ENCODE data around the gene IFNG. TPM values are rescaled to one million over a fixed set of nuclear protein-coding genes. Genes with fewer than 3 reads are reported as not detected.
A peak's percentile ranks its signal among the peaks of the same experiment; 100 is the strongest.

The IFNG gene
- total and polyA plus RNA-seq, 5 experiments from 2014 or later: 0.27 to 8.6 TPM; not detected in 3

GRCh38 chr12:68163560-68164081 is 4.1 kb upstream of the IFNG start:
- Mint-ChIP-seq H3K36me3 (no peaks in the 10 kb centered on the region), H3K27me3 (no peaks in the 10 kb centered on the region), H3K4me3 (peak overlapping the region in 2 of 10 donors; percentile 0 to 37), H3K4me1 (peaks cover 0 to 23% (median 6%) of the 10 kb centered on the region in 4 donors), H3K27ac (peak overlapping the region in 1 of 10 donors; percentile 46), H3K9me3 (no peaks in the 10 kb centered on the region)
- ATAC-seq (no peak), DNase-seq (no peak)
- POLR2A ChIA-PET: no interaction called here

GRCh38 chr12:68162374-68162773 is 2.8 kb upstream of the IFNG start:
- no peak for ATAC-seq
- POLR2A ChIA-PET: no interaction called here
- no peaks in the 10 kb centered on the region for H3K27me3 Mint-ChIP-seq
- H3K4me3 Mint-ChIP-seq: no peak overlapping the region
- H3K9me3 Mint-ChIP-seq: no peaks in the 10 kb centered on the region
- H3K4me1 Mint-ChIP-seq: peaks cover 0 to 26% (median 8%) of the 10 kb centered on the region in 4 donors
- no peak overlapping the region for H3K27ac Mint-ChIP-seq
- no peaks in the 10 kb centered on the region for H3K36me3 Mint-ChIP-seq
- DNase-seq: no peak

DNA sequence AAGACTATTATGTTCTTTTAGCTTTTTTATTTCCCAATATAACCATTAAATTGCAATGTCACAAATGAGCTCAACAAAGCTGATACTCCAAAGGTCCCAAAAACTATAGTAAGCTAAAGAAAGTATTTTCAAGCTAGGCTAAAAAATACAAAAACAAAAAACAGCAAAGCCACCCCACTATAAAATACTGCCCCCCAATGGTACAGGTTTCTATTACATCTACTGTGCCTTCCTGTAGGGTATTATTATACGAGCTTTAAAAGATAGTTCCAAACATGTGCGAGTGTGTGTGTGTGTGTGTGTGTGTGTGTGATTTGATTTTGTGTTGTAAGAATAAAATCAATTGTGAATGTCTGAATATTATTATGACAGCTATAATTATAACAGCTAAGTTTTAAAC is 1.1 kb downstream of the IFNG start:
- Mint-ChIP-seq H3K36me3 (peaks cover 0 to 2% (median 0%) of the 10 kb centered on the region in 3 donors), H3K4me3 (peak overlapping the region in 3 of 10 donors; percentile 8 to 43 (median 40)), H3K9me3 (no peaks in the 10 kb centered on the region), H3K4me1 (peaks cover 0 to 27% (median 10%) of the 10 kb centered on the region in 4 donors), H3K27ac (peak overlapping the region in 1 of 10 donors; percentile 21), H3K27me3 (peaks cover 0 to 3% (median 0%) of the 10 kb centered on the region in 5 donors)
- ATAC-seq: peak in 1 of 2 donors; percentile 50
- POLR2A ChIA-PET: interaction anchor here (0.6 to 0.7 kb wide), 2 partner anchors 487 to 550 kb away, joined by 3 read pairs; no protein-coding TSS in a partner anchor
- DNase-seq: peak in 4 of 10 donors; percentile 11 to 52 (median 44)

DNA sequence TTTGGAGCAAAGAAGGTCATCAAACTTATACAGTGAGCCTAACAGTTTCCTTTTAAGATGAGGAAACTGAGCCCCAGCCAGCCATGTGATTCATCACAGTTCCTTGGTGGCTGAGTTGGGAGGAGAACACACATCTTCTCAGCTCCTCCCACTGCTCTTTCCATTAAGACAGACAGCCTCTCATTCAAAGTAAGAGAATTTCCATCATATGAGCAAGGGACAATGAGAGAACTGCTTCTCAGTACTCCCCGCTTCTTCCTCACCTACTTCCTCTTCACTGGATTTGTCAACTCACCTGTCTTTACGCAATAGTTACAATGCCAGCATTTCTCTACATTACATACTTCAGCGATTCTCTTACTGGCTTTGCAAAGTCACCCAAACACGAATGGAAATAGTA is 2.2 kb downstream of the IFNG start:
- no peaks in the 10 kb centered on the region for H3K9me3 Mint-ChIP-seq
- peaks cover 0 to 22% (median 10%) of the 10 kb centered on the region in 4 donors for H3K4me1 Mint-ChIP-seq
- peaks cover 0 to 2% (median 0%) of the 10 kb centered on the region in 3 donors for H3K36me3 Mint-ChIP-seq
- ATAC-seq (no peak), DNase-seq (no peak)
- peaks cover 0 to 3% (median 0%) of the 10 kb centered on the region in 5 donors for H3K27me3 Mint-ChIP-seq
- H3K4me3 Mint-ChIP-seq: peak overlapping the region in 2 of 10 donors; percentile 13 to 71
- no peak overlapping the region for H3K27ac Mint-ChIP-seq
- POLR2A ChIA-PET: no interaction called here

DNA sequence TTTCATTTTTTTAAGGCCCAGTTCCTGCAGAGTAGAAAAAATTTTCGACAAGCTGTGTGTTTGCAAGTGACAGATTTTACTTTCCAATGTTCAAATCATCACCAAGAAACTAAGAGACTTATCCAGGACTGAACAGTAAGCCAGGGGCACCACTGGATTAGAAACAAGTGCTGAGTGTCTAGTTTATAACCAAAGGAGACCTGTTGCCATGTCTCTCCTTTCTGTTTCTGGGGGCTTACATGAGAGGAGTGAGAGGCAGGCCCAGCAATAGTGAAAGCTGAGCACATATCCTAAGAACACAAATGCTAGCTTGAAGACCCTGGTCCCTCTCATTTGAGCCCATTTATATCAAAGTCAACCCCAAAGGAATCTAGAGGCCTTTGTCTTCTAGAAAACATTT is 2.9 kb downstream of the IFNG start:
- H3K4me1 Mint-ChIP-seq: peaks cover 0 to 22% (median 10%) of the 10 kb centered on the region in 4 donors
- no peak for ATAC-seq
- peak overlapping the region in 1 of 10 donors; percentile 2 for H3K27ac Mint-ChIP-seq
- DNase-seq: no peak
- H3K27me3 Mint-ChIP-seq: peaks cover 0 to 3% (median 0%) of the 10 kb centered on the region in 5 donors
- H3K9me3 Mint-ChIP-seq: no peaks in the 10 kb centered on the region
- POLR2A ChIA-PET: no interaction called here
- H3K4me3 Mint-ChIP-seq: peak overlapping the region in 1 of 10 donors; percentile 71
- peaks cover 0 to 2% (median 0%) of the 10 kb centered on the region in 3 donors for H3K36me3 Mint-ChIP-seq

DNA sequence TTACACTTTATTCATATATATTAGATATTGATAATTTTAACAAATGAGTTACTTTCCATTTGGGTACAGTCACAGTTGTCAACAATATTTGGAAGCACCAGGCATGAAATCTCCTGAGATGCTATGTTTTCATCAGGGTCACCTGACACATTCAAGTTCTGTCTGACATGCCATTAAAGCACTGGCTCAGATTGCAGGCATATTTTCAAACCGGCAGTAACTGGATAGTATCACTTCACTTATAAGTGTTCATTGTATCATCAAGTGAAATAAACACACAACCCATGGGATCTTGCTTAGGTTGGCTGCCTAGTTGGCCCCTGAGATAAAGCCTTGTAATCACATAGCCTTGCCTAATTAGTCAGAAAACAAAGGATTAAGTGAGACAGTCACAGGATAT is 4.8 kb downstream of the IFNG start:
- POLR2A ChIA-PET: no interaction called here
- ATAC-seq: no peak
- no peaks in the 10 kb centered on the region for H3K9me3 Mint-ChIP-seq
- no peak overlapping the region for H3K27ac Mint-ChIP-seq
- peaks cover 0 to 3% (median 0%) of the 10 kb centered on the region in 5 donors for H3K27me3 Mint-ChIP-seq
- peaks cover 0 to 2% (median 0%) of the 10 kb centered on the region in 3 donors for H3K36me3 Mint-ChIP-seq
- peaks cover 0 to 21% (median 12%) of the 10 kb centered on the region in 4 donors for H3K4me1 Mint-ChIP-seq
- no peak for DNase-seq
- no peak overlapping the region for H3K4me3 Mint-ChIP-seq

DNA sequence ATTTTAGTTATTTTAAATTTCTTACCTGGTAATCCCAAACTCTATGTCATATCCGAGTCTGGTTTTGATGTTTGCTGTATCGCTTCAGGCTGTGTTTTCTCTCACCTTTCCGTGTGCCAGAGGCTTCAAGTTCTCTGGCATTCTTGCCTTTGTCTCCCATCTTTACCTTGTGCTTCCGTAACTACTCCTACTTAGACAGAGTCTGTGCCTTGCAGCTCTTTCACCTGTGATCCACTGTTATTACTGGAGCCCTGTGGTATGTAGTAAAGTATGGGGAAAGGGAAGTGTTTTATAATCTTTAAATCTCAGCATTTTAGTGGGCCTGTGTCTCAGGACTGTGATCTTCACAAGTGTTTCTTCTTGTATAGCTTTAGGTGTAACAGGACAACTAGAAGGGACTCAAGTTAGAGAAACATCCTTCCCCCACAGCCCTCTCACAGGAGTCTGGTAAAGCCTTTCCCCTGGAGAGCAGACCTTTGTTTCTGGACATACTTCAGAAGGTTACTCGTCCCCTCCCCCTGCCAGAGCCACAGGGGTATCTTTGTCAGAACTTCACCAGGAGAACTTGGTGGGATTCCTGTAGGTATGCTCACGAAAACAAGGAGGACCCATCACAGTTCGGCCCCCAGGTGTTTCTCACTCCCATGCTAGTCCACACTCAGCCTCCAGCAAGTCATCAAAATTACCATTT is 11.1 kb downstream of the IFNG start:
- Mint-ChIP-seq H3K36me3 (no peaks in the 10 kb centered on the region), H3K4me1 (peaks cover 0 to 5% (median 3%) of the 10 kb centered on the region in 4 donors), H3K27ac (peak overlapping the region in 2 of 10 donors; percentile 5 to 16), H3K27me3 (no peaks in the 10 kb centered on the region), H3K4me3 (no peak overlapping the region), H3K9me3 (no peaks in the 10 kb centered on the region)
- POLR2A ChIA-PET: no interaction called here
- DNase-seq: no peak
- no peak for ATAC-seq

- DNase-seq (no peak), ATAC-seq (no peak)
- H3K27ac Mint-ChIP-seq: no peak overlapping the region
- H3K4me3 Mint-ChIP-seq: no peak overlapping the region
- no peaks in the 10 kb centered on the region for H3K27me3 Mint-ChIP-seq
- POLR2A ChIA-PET: no interaction called here
- no peaks in the 10 kb centered on the region for H3K9me3 Mint-ChIP-seq
- peaks cover 0 to 2% (median 2%) of the 10 kb centered on the region in 3 donors for H3K36me3 Mint-ChIP-seq
- peaks cover 22 to 37% (median 30%) of the 10 kb centered on the region in 4 donors for H3K4me1 Mint-ChIP-seq
Observed at GRCh38 chr12:68140556-68140955, 19.0 kb downstream of the IFNG start.

- Mint-ChIP-seq H3K27me3 (no peaks in the 10 kb centered on the region), H3K4me1 (peaks cover 22 to 37% (median 30%) of the 10 kb centered on the region in 4 donors), H3K27ac (no peak overlapping the region), H3K4me3 (no peak overlapping the region), H3K9me3 (no peaks in the 10 kb centered on the region), H3K36me3 (peaks cover 0 to 2% (median 2%) of the 10 kb centered on the region in 3 donors)
- no peak for ATAC-seq
- POLR2A ChIA-PET: no interaction called here
- DNase-seq: no peak
Observed at GRCh38 chr12:68139941-68140340, 19.6 kb downstream of the IFNG start.

DNA sequence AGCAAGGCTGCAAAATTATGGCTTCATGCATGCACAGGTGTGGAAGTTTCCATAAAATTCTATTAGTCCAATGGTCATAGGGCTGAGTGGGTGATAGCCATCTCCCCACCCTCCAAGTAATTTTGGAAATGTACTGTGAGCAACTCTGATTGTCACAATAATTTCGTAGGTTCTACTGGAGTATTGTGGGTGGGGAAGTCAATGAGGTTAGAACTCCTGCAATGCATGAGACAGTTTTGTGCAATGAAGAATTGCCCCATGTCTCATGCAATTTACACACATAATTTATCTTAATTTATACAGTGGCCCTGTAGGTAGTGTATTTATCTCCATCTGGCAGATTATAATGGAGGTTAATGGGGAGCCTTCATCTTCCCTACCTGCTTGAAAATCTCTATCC is 20.5 kb downstream of the IFNG start:
- no peaks in the 10 kb centered on the region for H3K27me3 Mint-ChIP-seq
- H3K27ac Mint-ChIP-seq: no peak overlapping the region
- no peak overlapping the region for H3K4me3 Mint-ChIP-seq
- no peak for DNase-seq
- H3K9me3 Mint-ChIP-seq: peaks cover 0 to 2% (median 0%) of the 10 kb centered on the region in 9 donors
- H3K4me1 Mint-ChIP-seq: peaks cover 22 to 37% (median 30%) of the 10 kb centered on the region in 4 donors
- POLR2A ChIA-PET: no interaction called here
- no peak for ATAC-seq
- peaks cover under 1 to 2% (median 2%) of the 10 kb centered on the region in 3 donors for H3K36me3 Mint-ChIP-seq

- Mint-ChIP-seq H3K27me3 (no peaks in the 10 kb centered on the region), H3K27ac (peak overlapping the region in 2 of 10 donors; percentile 11 to 14), H3K9me3 (peaks cover 0 to 7% (median 4%) of the 10 kb centered on the region in 9 donors), H3K4me3 (peak overlapping the region in 1 of 10 donors; percentile 4), H3K4me1 (peaks cover 22 to 37% (median 30%) of the 10 kb centered on the region in 4 donors), H3K36me3 (peaks cover 2 to 7% (median 5%) of the 10 kb centered on the region in 3 donors)
- POLR2A ChIA-PET: no interaction called here
- ATAC-seq: no peak
- DNase-seq: no peak
Observed at GRCh38 chr12:68138480-68138879, 21.1 kb downstream of the IFNG start.

DNA sequence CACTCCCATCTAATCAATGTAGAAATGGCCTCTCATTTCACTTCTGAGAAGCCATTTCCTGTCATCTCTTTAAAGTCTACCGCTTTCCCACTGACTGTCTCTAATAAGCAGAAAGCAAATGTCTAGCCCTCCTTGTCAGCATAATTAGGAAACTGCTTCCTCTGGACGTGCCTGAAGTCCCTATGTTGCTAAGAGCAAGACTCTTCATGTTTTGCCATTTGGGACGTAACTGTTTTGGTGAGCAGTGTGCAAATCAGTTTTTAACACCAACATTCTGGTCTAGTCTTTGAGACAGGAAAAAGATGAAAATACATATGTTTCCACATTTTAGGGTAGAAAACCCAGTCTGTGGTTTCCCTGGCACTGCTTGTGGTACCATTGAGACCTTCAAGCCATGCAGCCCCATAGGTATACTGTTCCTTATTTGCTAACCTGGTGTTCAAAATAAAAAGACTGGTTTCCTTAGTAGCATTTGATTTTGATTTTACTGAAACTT is 22.2 kb downstream of the IFNG start:
- ATAC-seq: peak; percentile 57 to 62
- H3K9me3 Mint-ChIP-seq: peaks cover 0 to 10% (median 5%) of the 10 kb centered on the region in 9 donors
- POLR2A ChIA-PET: no interaction called here
- DNase-seq: peak in 1 of 10 donors; percentile 17
- H3K4me3 Mint-ChIP-seq: peak overlapping the region in 9 of 10 donors; percentile 2 to 66 (median 33)
- peak overlapping the region in 7 of 10 donors; percentile 4 to 73 (median 44) for H3K27ac Mint-ChIP-seq
- H3K36me3 Mint-ChIP-seq: peaks cover 0 to 8% (median 8%) of the 10 kb centered on the region in 3 donors
- H3K4me1 Mint-ChIP-seq: peaks cover 22 to 37% (median 30%) of the 10 kb centered on the region in 4 donors
- H3K27me3 Mint-ChIP-seq: no peaks in the 10 kb centered on the region

- POLR2A ChIA-PET: no interaction called here
- DNase-seq: no peak
- Mint-ChIP-seq H3K36me3 (peaks cover 0 to 21% (median 20%) of the 10 kb centered on the region in 3 donors), H3K4me3 (no peak overlapping the region), H3K4me1 (peaks cover 22 to 37% (median 30%) of the 10 kb centered on the region in 4 donors), H3K27me3 (no peaks in the 10 kb centered on the region), H3K9me3 (peaks cover 10 to 28% (median 21%) of the 10 kb centered on the region in 9 donors), H3K27ac (no peak overlapping the region)
- ATAC-seq: no peak
Observed at GRCh38 chr12:68135520-68135919, 24.0 kb downstream of the IFNG start.

Measured in naive thymus-derived CD8-positive, alpha-beta T cell (primary cell).